NCI-H446 treated with DMSO at 0.1 percent for 48 hours (cell line): ENCODE measurements around the gene GRHPR.

Source experiments
- DNase-seq: peaks from one replicate; lab custom pipeline; 2025; lab: John Stamatoyannopoulos, UW

GRHPR gene

DNA sequence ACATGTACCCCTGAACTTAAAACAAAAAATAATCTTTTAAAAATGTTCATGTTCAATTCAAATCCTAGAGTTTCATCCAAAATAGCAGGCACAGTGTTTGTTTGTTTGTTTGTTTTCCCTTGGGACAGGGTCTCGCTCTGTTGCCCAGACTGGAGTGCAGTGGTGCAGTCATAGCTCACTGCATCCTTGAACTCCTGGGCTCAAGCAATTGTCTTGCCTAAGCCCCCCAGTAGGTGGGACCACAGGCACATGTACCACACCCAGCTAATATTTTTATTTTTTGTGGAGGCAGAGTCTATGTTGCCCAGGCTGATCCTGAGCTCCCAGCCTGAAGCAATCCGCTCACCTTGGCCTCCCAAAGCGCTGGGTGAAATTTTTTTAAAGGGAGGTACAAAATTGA lies 58.3 kb downstream of the GRHPR start:
- no peak for DNase-seq

DNA sequence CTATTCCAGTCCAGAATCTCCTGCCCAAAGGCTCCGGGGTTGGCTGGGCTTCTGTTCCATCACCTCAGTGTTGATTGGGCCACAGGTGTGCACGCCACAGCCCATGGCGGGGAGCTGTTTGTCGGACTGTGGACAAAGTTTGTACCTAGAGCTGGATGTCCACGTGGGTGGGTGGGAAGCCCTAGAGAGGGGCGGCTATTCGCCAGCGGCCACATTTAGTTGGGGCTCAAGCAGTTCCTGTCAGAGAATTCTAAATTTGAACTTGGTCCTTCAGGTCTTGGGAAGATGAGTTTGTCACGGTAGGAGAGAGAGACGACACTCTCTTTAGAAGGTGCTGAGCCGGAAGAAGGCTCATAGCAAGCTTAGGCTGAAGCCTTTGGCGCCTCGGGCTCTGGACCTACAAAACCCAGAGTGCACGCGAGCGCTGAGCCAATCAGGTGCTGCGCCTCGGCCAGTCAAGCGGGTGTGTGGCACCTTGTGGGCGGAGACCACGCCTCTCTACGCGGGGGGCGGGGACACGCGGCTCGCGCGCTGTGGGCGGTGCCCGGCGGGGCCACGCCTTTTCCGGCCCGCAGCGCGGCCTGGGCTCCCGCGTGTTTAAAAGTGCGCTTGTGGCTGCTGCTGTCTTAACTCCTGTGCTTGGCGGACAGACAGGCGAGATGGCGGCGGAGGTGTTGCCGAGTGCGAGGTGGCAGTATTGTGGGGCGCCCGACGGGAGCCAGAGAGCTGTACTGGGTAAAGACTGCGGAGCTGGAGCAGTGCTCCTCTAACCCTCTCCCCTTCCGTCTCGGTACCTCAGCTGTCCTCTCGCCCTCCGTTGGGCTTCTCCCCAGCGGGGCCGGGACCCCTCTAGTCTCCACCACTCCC lies 63.1 kb downstream of the GRHPR start, which contains the start of gene POLR1E:
Gene POLR1E (plus strand): TSS at position 560 of the 867 bp plus-strand sequence. CDS start 100 bp downstream, at position 660.
- DNase-seq, result peak; percentile 87

DNA sequence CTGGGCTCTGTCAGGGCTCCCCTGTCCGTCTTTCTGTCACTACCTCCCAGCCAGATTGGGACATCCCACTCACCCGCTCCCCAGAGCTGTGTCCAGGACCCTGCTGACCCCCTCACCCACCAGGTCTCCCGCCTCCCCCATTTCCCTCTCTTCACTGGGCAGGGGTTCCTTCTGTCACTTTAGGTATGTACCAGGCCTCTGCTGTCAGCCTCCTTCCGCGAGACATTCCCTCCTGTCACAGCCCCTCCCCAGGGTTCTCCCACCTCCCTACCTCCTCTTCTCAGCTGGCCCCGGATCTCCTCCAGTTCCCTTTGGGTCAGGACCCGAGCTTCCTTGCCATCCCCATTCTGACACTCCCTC lies 63.7 kb downstream of the GRHPR start:
- DNase-seq, result no peak
